ENCODE measurements around the gene TNIK.

DNA sequence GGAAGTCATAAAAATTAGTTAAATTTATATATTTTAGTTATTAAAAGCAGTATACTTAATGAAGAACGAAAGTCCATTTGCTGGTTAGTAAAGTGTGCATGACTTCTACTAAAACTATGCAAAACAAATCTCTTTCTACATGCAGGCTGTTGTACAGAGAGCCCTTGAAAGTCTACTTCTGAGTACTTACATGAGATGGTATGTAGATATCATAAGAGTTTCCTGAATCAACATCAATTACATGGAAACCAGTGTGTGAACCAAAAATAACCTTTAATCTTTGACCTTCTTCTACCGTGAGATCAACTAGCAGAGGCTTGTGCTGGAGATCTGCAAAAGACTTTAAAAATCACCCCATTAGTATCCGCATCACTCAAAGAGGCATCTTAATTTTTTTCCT lies 391.5 kb downstream of the TNIK start:
- TF ChIP-seq, protein P1, sequence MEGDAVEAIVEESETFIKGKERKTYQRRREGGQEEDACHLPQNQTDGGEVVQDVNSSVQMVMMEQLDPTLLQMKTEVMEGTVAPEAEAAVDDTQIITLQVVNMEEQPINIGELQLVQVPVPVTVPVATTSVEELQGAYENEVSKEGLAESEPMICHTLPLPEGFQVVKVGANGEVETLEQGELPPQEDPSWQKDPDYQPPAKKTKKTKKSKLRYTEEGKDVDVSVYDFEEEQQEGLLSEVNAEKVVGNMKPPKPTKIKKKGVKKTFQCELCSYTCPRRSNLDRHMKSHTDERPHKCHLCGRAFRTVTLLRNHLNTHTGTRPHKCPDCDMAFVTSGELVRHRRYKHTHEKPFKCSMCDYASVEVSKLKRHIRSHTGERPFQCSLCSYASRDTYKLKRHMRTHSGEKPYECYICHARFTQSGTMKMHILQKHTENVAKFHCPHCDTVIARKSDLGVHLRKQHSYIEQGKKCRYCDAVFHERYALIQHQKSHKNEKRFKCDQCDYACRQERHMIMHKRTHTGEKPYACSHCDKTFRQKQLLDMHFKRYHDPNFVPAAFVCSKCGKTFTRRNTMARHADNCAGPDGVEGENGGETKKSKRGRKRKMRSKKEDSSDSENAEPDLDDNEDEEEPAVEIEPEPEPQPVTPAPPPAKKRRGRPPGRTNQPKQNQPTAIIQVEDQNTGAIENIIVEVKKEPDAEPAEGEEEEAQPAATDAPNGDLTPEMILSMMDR (IDR thresholded peaks at IDR 0.05; ENCODE audit: low read depth, low read length), result no peak
- no peak for TF ChIP-seq EZH2phosphoT487 (IDR thresholded peaks at IDR 0.05; ENCODE audit: low read depth)
